Esophagus (tissue), 2 donors: Measurements from ENCODE around the gene FAM180A. TPM values are rescaled to one million over a fixed set of nuclear protein-coding genes. Genes with fewer than 3 reads are reported as not detected.

Experiments used
- H3K27ac ChIP-seq, 2 donors: one replicate each; pipeline ENCODE4 v1.5.1; 2013; ENCODE audit warnings: low read depth in 2 of 2, mild to moderate bottlenecking in 2 of 2, inconsistent platforms in 1 of 2, low read length in 1 of 2, moderate library complexity in 1 of 2
- H3K27me3 ChIP-seq, 2 donors: one replicate each; pipeline ENCODE4 v1.6.1; 2013; ENCODE audit warnings: low read length in 2 of 2, control low read depth in 1 of 2, mild to moderate bottlenecking in 1 of 2; ENCODE audit not compliant: insufficient read depth in 2 of 2, control insufficient read depth in 1 of 2
- H3K36me3 ChIP-seq, 2 donors: one replicate each; pipeline ENCODE4 v1.6.1; 2013; ENCODE audit warnings: low read length in 1 of 2; ENCODE audit not compliant: control insufficient read depth in 2 of 2, insufficient read depth in 2 of 2
- H3K4me1 ChIP-seq, 2 donors: one replicate each; pipeline ENCODE4 v1.6.1; 2013; ENCODE audit warnings: low read length in 1 of 2; ENCODE audit not compliant: control insufficient read depth in 2 of 2, insufficient read depth in 2 of 2
- H3K4me3 ChIP-seq, 2 donors: one replicate each; pipeline ENCODE4 v1.5.1; 2013; ENCODE audit warnings: low read length in 2 of 2, mild to moderate bottlenecking in 2 of 2, low read depth in 1 of 2, moderate library complexity in 1 of 2
- H3K9me3 ChIP-seq, 2 donors: one replicate each; pipeline ENCODE4 v1.6.1; 2013; ENCODE audit warnings: mild to moderate bottlenecking in 2 of 2, low read depth in 1 of 2, low read length in 1 of 2, moderate library complexity in 1 of 2; ENCODE audit not compliant: control insufficient read depth in 2 of 2, insufficient read depth in 1 of 2
- WGBS, 2 donors: extraction: QIAGEN DNeasy Blood & Tissue Kit; methylation state at CpG; one replicate each; pipeline ENCODE4 v1.1.7; 2013; 5-methylcytosine and 5-hydroxymethylcytosine counted together
- polyA plus RNA-seq, 2 donors: library from polyadenylated mRNA; stranded (reverse); fragments of 200-250 nt; gene quantifications; one replicate each; pipeline ENCODE4 v1.2.3, GENCODE V29; 2013
- donor health status: healthy with polysubstance abuse.
- donor health status: Bipolar disorder and iron deficiency.

The FAM180A gene
- polyA plus RNA-seq, 2 donors = 0.55 to 1.3 TPM

- Histone ChIP-seq H3K27ac (no peak overlapping the region), H3K9me3 (no peaks in the 10 kb centered on the region), H3K4me3 (no peak overlapping the region), H3K27me3 (no peaks in the 10 kb centered on the region), H3K36me3 (no peaks in the 10 kb centered on the region), H3K4me1 (peaks cover 4 to 11% of the 10 kb centered on the region in 2 donors)
- WGBS, 2 donors = 58 to 65% methylated on average over 8 of the region's 8 CpGs
Observed at GRCh38 chr7:135711139-135711469, 37.5 kb downstream of the FAM180A start.

DNA sequence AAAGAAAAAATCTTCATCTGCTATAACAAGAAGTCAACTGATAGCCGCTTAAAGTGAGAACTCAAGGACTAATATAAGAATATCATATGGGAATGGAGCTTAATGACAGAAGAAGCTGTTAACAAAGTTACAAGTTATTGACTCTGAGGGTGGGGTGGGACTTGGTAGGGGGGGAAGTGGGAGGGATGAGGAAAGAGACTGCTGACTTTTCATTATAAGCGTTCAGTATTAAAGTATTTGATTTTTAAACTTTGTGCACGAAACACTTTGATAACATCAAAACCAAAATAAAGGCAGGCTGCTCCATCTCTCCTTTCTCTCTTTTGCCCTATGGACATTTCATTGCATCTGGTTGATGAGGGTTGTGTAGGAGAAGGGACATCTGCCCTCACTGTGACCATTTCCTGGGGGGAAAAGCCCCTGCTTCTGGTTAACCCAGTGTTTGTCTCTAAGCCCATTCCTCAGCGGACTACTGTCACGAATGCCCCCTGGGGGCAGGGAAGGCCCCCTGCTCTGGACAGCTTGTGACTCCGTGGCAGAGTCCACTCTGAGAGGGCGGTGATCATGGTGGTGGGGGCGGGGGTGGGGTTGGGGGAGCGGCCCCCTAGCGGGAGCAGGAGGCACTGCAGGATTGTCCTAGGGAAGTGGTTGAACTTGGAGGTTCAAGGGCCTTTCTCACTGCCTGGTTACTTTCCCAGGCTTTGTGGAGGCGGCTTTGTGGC, 38.0 kb downstream of the FAM180A start:
- no peaks in the 10 kb centered on the region for H3K9me3 ChIP-seq
- no peaks in the 10 kb centered on the region for H3K27me3 ChIP-seq
- no peak overlapping the region for H3K27ac ChIP-seq
- H3K4me3 ChIP-seq = no peak overlapping the region
- H3K4me1 ChIP-seq = peaks cover 4 to 17% of the 10 kb centered on the region in 2 donors
- WGBS, 2 donors = 44 to 47% methylated on average over 11 of the region's 11 CpGs
- no peaks in the 10 kb centered on the region for H3K36me3 ChIP-seq

DNA sequence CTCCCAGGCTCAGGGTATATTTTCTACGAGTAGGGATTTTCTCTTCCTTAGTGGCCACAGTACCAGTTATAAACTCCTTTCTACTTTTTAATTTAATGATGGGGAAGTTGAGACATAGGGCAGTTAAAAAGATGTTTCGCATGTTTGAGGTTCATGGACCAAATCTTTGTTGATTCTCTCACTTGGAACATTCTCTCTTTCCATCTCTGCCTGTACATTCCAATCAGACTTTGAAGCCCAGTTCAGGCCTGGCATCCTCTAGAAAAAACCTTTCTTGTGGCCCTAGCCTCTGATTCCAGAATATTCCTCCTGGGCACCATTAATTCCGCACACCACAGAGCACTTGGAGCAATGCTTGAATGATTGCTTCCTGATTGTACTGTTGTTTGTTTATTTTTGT, 39.1 kb downstream of the FAM180A start:
- 91 to 92% methylated on average over 3 of the region's 3 CpGs for WGBS, 2 donors
- no peaks in the 10 kb centered on the region for H3K36me3 ChIP-seq
- no peak overlapping the region for H3K27ac ChIP-seq
- no peak overlapping the region for H3K4me3 ChIP-seq
- H3K9me3 ChIP-seq = no peaks in the 10 kb centered on the region
- no peaks in the 10 kb centered on the region for H3K27me3 ChIP-seq
- peaks cover 4 to 19% of the 10 kb centered on the region in 2 donors for H3K4me1 ChIP-seq

- Histone ChIP-seq H3K36me3 (no peaks in the 10 kb centered on the region), H3K27ac (peak overlapping the region; percentile 65 to 94), H3K4me3 (no peak overlapping the region), H3K9me3 (no peaks in the 10 kb centered on the region), H3K27me3 (no peaks in the 10 kb centered on the region), H3K4me1 (peaks cover 4 to 15% of the 10 kb centered on the region in 2 donors)
- 88 to 92% methylated on average over 14 of the region's 14 CpGs for WGBS, 2 donors
Observed at GRCh38 chr7:135708041-135708440, 40.6 kb downstream of the FAM180A start.

DNA sequence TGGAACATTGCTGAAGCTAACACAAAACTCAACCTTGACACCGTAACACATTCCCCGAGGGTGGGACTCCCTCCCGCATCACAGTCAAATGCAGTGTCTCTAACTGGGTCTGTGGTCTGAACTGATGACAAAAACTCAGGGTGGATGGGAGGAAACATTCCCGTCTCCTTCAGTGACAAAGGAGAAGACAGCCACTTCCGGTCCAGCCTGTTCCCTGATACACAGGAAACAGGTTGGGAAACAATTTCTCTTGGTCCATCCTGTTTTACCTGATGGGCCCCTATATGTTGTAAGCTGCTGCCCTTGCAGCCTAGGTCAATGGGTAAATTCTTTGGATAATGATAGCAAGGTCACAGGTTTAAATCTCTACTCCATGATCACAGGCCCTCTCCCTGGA, 41.0 kb downstream of the FAM180A start:
- 68 to 72% methylated on average over 5 of the region's 5 CpGs for WGBS, 2 donors
- Histone ChIP-seq H3K4me3 (no peak overlapping the region), H3K27ac (peak overlapping the region; percentile 87 to 94)

DNA sequence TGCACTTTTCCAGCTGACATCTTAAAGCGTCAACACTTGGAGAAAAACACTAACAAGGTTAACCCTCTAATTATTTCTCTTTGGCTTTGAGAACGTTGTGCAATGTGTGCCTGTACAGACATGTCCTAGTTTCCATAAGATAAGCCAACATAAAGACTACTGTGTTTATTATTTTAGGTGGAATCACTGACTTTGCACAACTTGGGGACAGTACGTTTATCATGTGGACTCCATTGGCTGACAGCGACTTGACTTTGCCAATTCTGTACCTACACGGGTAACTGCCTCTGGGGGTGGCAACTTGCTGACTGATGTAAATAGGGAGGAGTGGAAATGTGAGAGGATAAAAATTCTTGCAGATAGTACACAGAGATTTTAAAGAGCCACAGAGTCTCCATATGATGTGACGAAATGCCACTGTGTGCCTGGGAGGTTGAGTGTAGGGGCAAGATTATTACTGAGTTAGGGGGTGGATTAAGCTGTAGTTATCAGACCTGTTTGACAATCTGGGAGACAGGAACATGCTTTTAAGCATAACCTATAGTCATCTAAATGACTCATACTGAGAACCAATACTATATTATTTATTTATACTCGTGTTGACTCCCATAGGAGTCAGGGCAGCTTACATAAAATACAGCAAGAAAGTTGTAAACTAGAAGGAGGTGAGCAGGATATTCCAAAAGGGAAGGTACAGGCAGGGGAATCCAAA, 41.6 kb downstream of the FAM180A start:
- WGBS, 2 donors = 38 to 53% methylated on average over 7 of the region's 7 CpGs
- H3K27me3 ChIP-seq = no peaks in the 10 kb centered on the region
- H3K27ac ChIP-seq = peak overlapping the region; percentile 87 to 94
- no peak overlapping the region for H3K4me3 ChIP-seq
- H3K9me3 ChIP-seq = no peaks in the 10 kb centered on the region
- H3K36me3 ChIP-seq = no peaks in the 10 kb centered on the region
- peaks cover 4 to 15% of the 10 kb centered on the region in 2 donors for H3K4me1 ChIP-seq

More for the DNA sequence above, 41.0 kb downstream of the FAM180A start:
- H3K36me3 ChIP-seq = no peaks in the 10 kb centered on the region
- H3K9me3 ChIP-seq = no peaks in the 10 kb centered on the region
- H3K27me3 ChIP-seq = no peaks in the 10 kb centered on the region
- H3K4me1 ChIP-seq = peaks cover 4 to 15% of the 10 kb centered on the region in 2 donors

- WGBS, 2 donors = 65 to 80% methylated on average over 20 of the region's 20 CpGs
- Histone ChIP-seq H3K9me3 (no peaks in the 10 kb centered on the region), H3K4me1 (peaks cover 4 to 19% of the 10 kb centered on the region in 2 donors), H3K4me3 (no peak overlapping the region), H3K27me3 (no peaks in the 10 kb centered on the region), H3K36me3 (no peaks in the 10 kb centered on the region), H3K27ac (peak overlapping the region; percentile 83 to 88)
Observed at GRCh38 chr7:135706038-135706742, 42.4 kb downstream of the FAM180A start.

DNA sequence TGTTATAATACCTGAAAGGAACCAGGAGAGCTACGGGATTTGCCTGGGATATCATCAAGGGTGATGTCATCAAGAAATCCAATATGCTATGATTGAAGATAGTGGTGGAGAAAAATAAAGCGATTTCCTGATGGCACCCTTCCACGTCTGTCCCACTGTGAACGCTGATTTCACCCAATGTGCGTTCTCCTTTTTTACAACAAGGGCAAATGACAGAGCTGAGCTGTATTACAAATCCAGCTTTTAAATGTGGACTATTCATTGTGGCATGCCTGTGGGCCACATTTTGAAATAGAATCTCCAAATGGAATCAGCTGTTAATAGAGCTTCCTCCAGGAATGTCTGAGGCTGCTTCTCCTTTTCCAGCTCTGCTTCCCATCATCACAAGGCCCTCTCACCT, 43.9 kb downstream of the FAM180A start:
- Histone ChIP-seq H3K36me3 (no peaks in the 10 kb centered on the region), H3K9me3 (no peaks in the 10 kb centered on the region), H3K4me3 (no peak overlapping the region), H3K27ac (no peak overlapping the region), H3K27me3 (no peaks in the 10 kb centered on the region), H3K4me1 (peaks cover 4 to 19% of the 10 kb centered on the region in 2 donors)
- 70 to 71% methylated on average over 5 of the region's 5 CpGs for WGBS, 2 donors

DNA sequence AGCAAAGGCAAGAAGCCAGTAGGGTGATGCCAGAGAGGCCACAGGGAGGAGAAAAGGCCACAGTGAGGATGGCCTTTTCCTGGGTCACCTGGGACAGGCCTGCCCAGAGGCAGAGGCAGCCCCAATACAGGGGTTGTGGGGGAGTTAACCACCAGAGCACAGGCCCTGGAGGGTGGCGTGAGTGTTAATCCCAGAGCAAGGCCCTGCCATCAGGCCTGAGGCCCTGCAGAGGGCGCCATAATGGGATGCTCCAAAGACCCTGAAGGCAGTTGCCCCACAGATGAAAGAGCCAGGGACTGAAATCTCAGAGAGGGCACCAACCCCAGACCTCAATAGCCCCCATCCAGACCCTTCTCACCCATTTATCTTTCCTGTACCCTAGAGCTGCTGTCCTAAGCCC, 44.5 kb downstream of the FAM180A start:
- WGBS, 2 donors = 72 to 85% methylated on average over 2 of the region's 2 CpGs
- peaks cover 4 to 22% of the 10 kb centered on the region in 2 donors for H3K4me1 ChIP-seq
- H3K36me3 ChIP-seq = no peaks in the 10 kb centered on the region
- no peaks in the 10 kb centered on the region for H3K27me3 ChIP-seq
- no peak overlapping the region for H3K27ac ChIP-seq
- no peak overlapping the region for H3K4me3 ChIP-seq
- H3K9me3 ChIP-seq = no peaks in the 10 kb centered on the region
